ENCODE data around the gene SNRNP27. TPM values are rescaled to one million over a fixed set of nuclear protein-coding genes. Genes with fewer than 3 reads are reported as not detected.

Gene SNRNP27
- polyA plus RNA-seq, 2 of the 4 experiments (the other 2 are of a cell fraction), result 90.8 to 115 TPM

DNA sequence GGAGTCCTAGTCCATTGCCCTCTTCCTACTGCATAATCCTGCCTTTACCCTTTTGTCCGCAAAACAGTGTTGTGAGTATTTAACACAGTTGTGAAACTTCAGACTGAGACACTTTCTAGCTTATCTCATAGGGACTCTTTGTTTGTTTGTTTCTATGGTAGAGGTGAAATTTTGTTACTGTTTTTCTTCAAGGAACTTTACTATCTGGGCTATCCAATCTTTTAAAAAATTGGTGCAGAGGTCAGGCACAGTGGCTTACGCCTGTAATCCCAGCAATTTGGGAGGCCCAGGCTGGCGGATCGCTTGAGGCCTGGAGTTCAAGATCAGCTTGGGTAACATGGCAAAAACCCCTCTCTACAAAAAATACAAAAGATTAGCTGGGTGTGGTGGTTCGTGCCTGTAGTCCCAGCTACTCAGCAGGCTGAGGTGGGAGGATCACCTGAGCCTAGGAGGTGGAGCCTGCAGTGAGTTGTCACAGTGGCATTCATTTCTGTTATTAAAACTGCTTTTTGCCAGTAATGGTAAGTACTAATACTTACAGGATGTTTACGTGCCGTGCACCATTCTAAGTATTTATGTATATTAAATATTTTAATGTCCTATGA, 45.5 kb upstream of the SNRNP27 start:
- no peak for ATAC-seq
- FAIRE-seq, result no peak
- H3K9me3 ChIP-seq, result no peaks in the 10 kb centered on the region
- peaks cover 7% of the 10 kb centered on the region; the same call in 2 of the 3 replicates for H3K4me1 ChIP-seq
- WGBS (ENCODE audit: missing lambda C conversion rate), result 89% methylated on average over 7 of the region's 7 CpGs
- ChIA-PET POLR2A (interaction anchor here (1.0 kb wide), 1 partner anchor 66 kb away, joined by 3 read pairs; the partner anchor contains the start of gene MXD1), CTCF (interaction anchor here (1.3 to 1.6 kb wide), 3 partner anchors 28 to 282 kb away, joined by 3 to 6 read pairs (median 3); no protein-coding TSS in a partner anchor)
- no peak for DNase-seq (ENCODE audit: low read depth in 1 of 2, low spot score in 1 of 2)
- no peak overlapping the region for H3K4me3 ChIP-seq
- H3K27ac ChIP-seq, result no peak overlapping the region
- no peak overlapping the region for H3K4me2 ChIP-seq
- TF ChIP-seq, protein P1, sequence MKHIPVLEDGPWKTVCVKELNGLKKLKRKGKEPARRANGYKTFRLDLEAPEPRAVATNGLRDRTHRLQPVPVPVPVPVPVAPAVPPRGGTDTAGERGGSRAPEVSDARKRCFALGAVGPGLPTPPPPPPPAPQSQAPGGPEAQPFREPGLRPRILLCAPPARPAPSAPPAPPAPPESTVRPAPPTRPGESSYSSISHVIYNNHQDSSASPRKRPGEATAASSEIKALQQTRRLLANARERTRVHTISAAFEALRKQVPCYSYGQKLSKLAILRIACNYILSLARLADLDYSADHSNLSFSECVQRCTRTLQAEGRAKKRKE (CRISPR knock-in tag; IDR thresholded peaks at IDR 0.05; ENCODE audit: low read depth), result no peak
- TF ChIP-seq NPAS2 (CRISPR knock-in tag; IDR thresholded peaks at IDR 0.05; ENCODE audit: borderline replicate concordance) (no peak), PHF8 (IDR thresholded peaks at IDR 0.05; ENCODE audit: borderline replicate concordance, low read depth) (no peak)
- TF ChIP-seq, protein P2, sequence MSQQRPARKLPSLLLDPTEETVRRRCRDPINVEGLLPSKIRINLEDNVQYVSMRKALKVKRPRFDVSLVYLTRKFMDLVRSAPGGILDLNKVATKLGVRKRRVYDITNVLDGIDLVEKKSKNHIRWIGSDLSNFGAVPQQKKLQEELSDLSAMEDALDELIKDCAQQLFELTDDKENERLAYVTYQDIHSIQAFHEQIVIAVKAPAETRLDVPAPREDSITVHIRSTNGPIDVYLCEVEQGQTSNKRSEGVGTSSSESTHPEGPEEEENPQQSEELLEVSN (IDR thresholded peaks at IDR 0.05; ENCODE audit: borderline replicate concordance, low read depth), result no peak

DNA sequence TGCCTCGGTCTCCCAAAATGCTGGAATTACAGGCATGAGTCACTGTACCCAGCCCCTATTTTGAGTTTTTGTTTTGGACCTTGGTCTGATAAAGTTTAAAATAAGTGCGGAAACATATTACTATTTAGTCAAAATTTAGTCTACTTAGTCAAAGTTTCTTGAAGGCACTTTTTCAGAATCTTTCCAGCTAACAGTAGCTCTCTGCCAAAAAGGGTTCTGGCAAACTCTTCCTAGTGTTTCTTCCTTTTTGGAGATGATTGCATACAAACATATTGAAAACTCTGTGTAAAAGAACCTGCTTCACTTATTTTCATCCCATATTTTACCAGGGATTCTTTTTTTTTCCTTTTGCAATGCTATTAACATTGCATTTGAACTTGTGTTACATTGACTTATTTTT, 35.5 kb upstream of the SNRNP27 start:
- WGBS (ENCODE audit: missing lambda C conversion rate), result 98% methylated on average over 2 of the region's 2 CpGs
- FAIRE-seq, result no peak
- Histone ChIP-seq H3K9me3 (no peaks in the 10 kb centered on the region), H3K4me2 (no peak overlapping the region), H3K4me1 (no peaks in the 10 kb centered on the region), H3K4me3 (no peak overlapping the region), H3K27ac (no peak overlapping the region)
- no peak for ATAC-seq
- DNase-seq (ENCODE audit: low read depth in 1 of 2, low spot score in 1 of 2), result no peak
- ChIA-PET CTCF (interaction anchor here (0.9 to 1.8 kb wide), 4 partner anchors 8 to 134 kb away, joined by 3 to 6 read pairs (median 4); no protein-coding TSS in a partner anchor), POLR2A (no interaction called here)
- TF ChIP-seq HOXB5 (CRISPR knock-in tag; IDR thresholded peaks at IDR 0.05), result no peak
- no peak for TF ChIP-seq FOXS1 (CRISPR knock-in tag; IDR thresholded peaks at IDR 0.05)
- no peak for TF ChIP-seq KDM1A (IDR thresholded peaks at IDR 0.05; ENCODE audit: low read depth)
- TF ChIP-seq MAFK (IDR thresholded peaks at IDR 0.05; ENCODE audit: partially characterized antibody), result no peak
- no peak for TF ChIP-seq ZNF302 (CRISPR knock-in tag; IDR thresholded peaks at IDR 0.05)
- TF ChIP-seq, protein P3, sequence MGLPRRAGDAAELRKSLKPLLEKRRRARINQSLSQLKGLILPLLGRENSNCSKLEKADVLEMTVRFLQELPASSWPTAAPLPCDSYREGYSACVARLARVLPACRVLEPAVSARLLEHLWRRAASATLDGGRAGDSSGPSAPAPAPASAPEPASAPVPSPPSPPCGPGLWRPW (IDR thresholded peaks at IDR 0.05), result no peak

DNA sequence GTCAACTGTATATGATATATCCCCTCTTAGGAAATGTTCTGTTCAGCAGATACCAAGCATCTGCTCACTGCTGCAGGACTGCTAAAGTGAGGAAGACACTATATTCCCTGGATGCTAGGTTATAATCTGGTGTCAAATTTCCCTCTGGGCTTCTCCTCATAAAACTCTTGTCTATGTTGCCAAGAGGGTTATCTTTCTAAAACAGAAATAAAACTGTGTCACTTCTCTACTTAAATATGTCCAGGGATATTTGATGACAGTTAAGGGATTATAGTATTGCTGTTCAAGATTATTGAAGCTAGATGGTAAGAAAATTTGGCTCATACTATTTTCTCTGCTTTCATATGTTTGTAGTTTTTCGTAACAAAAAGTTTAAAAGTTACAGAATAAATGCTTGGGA, 30.5 kb upstream of the SNRNP27 start:
- no peak overlapping the region for H3K27ac ChIP-seq
- H3K4me3 ChIP-seq, result no peak overlapping the region
- no peak overlapping the region for H3K4me2 ChIP-seq
- no peaks in the 10 kb centered on the region for H3K4me1 ChIP-seq
- FAIRE-seq (peak; percentile 84), ATAC-seq (no peak), DNase-seq (ENCODE audit: low read depth in 1 of 2, low spot score in 1 of 2) (no peak)
- POLR2A ChIA-PET, result interaction anchor here (1.1 kb wide), 1 partner anchor 30 kb away, joined by 3 read pairs; the partner anchor contains the start of gene SNRNP27
- no peaks in the 10 kb centered on the region for H3K9me3 ChIP-seq
- WGBS (ENCODE audit: missing lambda C conversion rate), result 94% methylated on average over 1 of the region's 1 CpG
- CTCF ChIA-PET, result interaction anchor here (1.6 kb wide), 1 partner anchor 22 kb away, joined by 3 read pairs; no protein-coding TSS in a partner anchor
- TF ChIP-seq, protein P4, sequence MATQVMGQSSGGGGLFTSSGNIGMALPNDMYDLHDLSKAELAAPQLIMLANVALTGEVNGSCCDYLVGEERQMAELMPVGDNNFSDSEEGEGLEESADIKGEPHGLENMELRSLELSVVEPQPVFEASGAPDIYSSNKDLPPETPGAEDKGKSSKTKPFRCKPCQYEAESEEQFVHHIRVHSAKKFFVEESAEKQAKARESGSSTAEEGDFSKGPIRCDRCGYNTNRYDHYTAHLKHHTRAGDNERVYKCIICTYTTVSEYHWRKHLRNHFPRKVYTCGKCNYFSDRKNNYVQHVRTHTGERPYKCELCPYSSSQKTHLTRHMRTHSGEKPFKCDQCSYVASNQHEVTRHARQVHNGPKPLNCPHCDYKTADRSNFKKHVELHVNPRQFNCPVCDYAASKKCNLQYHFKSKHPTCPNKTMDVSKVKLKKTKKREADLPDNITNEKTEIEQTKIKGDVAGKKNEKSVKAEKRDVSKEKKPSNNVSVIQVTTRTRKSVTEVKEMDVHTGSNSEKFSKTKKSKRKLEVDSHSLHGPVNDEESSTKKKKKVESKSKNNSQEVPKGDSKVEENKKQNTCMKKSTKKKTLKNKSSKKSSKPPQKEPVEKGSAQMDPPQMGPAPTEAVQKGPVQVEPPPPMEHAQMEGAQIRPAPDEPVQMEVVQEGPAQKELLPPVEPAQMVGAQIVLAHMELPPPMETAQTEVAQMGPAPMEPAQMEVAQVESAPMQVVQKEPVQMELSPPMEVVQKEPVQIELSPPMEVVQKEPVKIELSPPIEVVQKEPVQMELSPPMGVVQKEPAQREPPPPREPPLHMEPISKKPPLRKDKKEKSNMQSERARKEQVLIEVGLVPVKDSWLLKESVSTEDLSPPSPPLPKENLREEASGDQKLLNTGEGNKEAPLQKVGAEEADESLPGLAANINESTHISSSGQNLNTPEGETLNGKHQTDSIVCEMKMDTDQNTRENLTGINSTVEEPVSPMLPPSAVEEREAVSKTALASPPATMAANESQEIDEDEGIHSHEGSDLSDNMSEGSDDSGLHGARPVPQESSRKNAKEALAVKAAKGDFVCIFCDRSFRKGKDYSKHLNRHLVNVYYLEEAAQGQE (IDR thresholded peaks at IDR 0.05), result no peak
- TF ChIP-seq EHMT2 (IDR thresholded peaks at IDR 0.05; ENCODE audit: low read depth), result no peak
- TF ChIP-seq FOSB (CRISPR knock-in tag; IDR thresholded peaks at IDR 0.05), result no peak
- TF ChIP-seq, protein P5, sequence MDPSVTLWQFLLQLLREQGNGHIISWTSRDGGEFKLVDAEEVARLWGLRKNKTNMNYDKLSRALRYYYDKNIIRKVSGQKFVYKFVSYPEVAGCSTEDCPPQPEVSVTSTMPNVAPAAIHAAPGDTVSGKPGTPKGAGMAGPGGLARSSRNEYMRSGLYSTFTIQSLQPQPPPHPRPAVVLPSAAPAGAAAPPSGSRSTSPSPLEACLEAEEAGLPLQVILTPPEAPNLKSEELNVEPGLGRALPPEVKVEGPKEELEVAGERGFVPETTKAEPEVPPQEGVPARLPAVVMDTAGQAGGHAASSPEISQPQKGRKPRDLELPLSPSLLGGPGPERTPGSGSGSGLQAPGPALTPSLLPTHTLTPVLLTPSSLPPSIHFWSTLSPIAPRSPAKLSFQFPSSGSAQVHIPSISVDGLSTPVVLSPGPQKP (IDR thresholded peaks at IDR 0.05; ENCODE audit: low read depth, low read length), result no peak
- TF ChIP-seq ZC3H11A (IDR thresholded peaks at IDR 0.05), result no peak
- TF ChIP-seq NPAS2 (CRISPR knock-in tag; IDR thresholded peaks at IDR 0.05; ENCODE audit: borderline replicate concordance), result no peak
- TF ChIP-seq, protein P6, sequence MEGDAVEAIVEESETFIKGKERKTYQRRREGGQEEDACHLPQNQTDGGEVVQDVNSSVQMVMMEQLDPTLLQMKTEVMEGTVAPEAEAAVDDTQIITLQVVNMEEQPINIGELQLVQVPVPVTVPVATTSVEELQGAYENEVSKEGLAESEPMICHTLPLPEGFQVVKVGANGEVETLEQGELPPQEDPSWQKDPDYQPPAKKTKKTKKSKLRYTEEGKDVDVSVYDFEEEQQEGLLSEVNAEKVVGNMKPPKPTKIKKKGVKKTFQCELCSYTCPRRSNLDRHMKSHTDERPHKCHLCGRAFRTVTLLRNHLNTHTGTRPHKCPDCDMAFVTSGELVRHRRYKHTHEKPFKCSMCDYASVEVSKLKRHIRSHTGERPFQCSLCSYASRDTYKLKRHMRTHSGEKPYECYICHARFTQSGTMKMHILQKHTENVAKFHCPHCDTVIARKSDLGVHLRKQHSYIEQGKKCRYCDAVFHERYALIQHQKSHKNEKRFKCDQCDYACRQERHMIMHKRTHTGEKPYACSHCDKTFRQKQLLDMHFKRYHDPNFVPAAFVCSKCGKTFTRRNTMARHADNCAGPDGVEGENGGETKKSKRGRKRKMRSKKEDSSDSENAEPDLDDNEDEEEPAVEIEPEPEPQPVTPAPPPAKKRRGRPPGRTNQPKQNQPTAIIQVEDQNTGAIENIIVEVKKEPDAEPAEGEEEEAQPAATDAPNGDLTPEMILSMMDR (IDR thresholded peaks at IDR 0.05), result no peak
- no peak for TF ChIP-seq RAD21 (conservative IDR thresholded peaks at IDR 0.05 in 1 of 2, IDR thresholded peaks at IDR 0.05 in 1 of 2)
- no peak for TF ChIP-seq BHLHE40 (IDR thresholded peaks at IDR 0.05; ENCODE audit: low read depth, low read length)
- no peak for TF ChIP-seq MYC (IDR thresholded peaks at IDR 0.05; ENCODE audit: borderline replicate concordance, low read length)
- TF ChIP-seq, protein P1 (CRISPR knock-in tag; IDR thresholded peaks at IDR 0.05; ENCODE audit: low read depth), result no peak
- TF ChIP-seq POLR2A (IDR thresholded peaks at IDR 0.05; ENCODE audit: low read length), result no peak
- TF ChIP-seq, protein P7, sequence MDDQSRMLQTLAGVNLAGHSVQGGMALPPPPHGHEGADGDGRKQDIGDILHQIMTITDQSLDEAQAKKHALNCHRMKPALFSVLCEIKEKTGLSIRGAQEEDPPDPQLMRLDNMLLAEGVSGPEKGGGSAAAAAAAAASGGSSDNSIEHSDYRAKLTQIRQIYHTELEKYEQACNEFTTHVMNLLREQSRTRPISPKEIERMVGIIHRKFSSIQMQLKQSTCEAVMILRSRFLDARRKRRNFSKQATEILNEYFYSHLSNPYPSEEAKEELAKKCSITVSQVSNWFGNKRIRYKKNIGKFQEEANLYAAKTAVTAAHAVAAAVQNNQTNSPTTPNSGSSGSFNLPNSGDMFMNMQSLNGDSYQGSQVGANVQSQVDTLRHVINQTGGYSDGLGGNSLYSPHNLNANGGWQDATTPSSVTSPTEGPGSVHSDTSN (IDR thresholded peaks at IDR 0.05), result no peak
